ENCODE measurements around the gene KLF6. TPM values are rescaled to one million over a fixed set of nuclear protein-coding genes. Genes with fewer than 3 reads are reported as not detected.

Gene KLF6
- total and polyA plus RNA-seq, 2 donors (not counting 1 experiment from before 2014, with no cell fraction given): 175 to 921 TPM

- Histone ChIP-seq H4K20me1 (ENCODE audit: control insufficient read depth, insufficient read depth, low read length, poor library complexity, severe bottlenecking) (peaks cover 46% of the 10 kb centered on the region), H3K4me2 (replicated peaks; ENCODE audit: low read depth, low read length, poor library complexity, severe bottlenecking) (peak overlapping the region; percentile 95), H3K4me1 (ENCODE audit: control insufficient read depth in 2 of 2, insufficient read depth in 2 of 2, low read length in 2 of 2) (peaks cover 30 to 33% of the 10 kb centered on the region in 2 donors), H3K79me2 (ENCODE audit: control insufficient read depth, insufficient read depth, low read length) (peaks cover 51% of the 10 kb centered on the region), H3K27ac (ENCODE audit: low read length in 2 of 2) (peak overlapping the region; percentile 99 to 100), H3K9me3 (ENCODE audit: control extremely low read depth in 1 of 3, control insufficient read depth in 2 of 3, insufficient read depth in 1 of 3, low read length in 2 of 3) (peaks cover 1 to 6% (median 3%) of the 10 kb centered on the region in 3 donors), H3K4me3 (ENCODE audit: control extremely low read depth in 1 of 5, extremely low read depth in 1 of 5, insufficient read depth in 1 of 5, low read depth in 2 of 5, low read length in 4 of 5) (peak overlapping the region in 4 of 5 experiments; percentile 90 to 99 (median 98)), H2AFZ (ENCODE audit: insufficient read depth, low read depth, low read length, poor library complexity, severe bottlenecking) (no peak overlapping the region), H3K27me3 (replicated peaks in 1 of 4; ENCODE audit: control extremely low read depth in 1 of 4, control insufficient read depth in 3 of 4, insufficient read depth in 4 of 4, low read length in 3 of 4) (no peaks in the 10 kb centered on the region), H3K9ac (ENCODE audit: low read length) (peak overlapping the region; percentile 99), H3K36me3 (replicated peaks in 1 of 2; ENCODE audit: control extremely low read depth in 1 of 2, control insufficient read depth in 1 of 2, extremely low read depth in 1 of 2, insufficient read depth in 2 of 2, low read length in 1 of 2) (peaks cover 0 to 19% of the 10 kb centered on the region in 2 experiments)
- H3K27me3 Mint-ChIP-seq: no peaks in the 10 kb centered on the region
- H3K27ac Mint-ChIP-seq: peak overlapping the region; percentile 96
- WGBS (ENCODE audit: insufficient coverage): under 1% methylated on average over 70 of the region's 76 CpGs
- ATAC-seq (ENCODE audit: low read depth) (peak; percentile 78), DNase-seq (peak; percentile 100)
- POLR2A ChIA-PET: interaction anchor here (0.6 to 4.0 kb wide), 31 partner anchors 10 to 878 kb away, joined by 3 to 40 read pairs (median 6); no protein-coding TSS in a partner anchor
- peaks cover 31% of the 10 kb centered on the region for H3K4me1 Mint-ChIP-seq
- H3K9me3 Mint-ChIP-seq (ENCODE audit: insufficient read depth): peaks cover 6% of the 10 kb centered on the region
- H3K4me3 Mint-ChIP-seq: peak overlapping the region; percentile 96
- intact Hi-C loops (cut with micrococcal nuclease): loop anchor here (1.0 to 10.0 kb wide), 7 partner anchors 20 to 611 kb away; partner anchors contain the start of gene PITRM1
- CTCF ChIA-PET: interaction anchor here (0.7 to 2.3 kb wide), 11 partner anchors 11 to 870 kb away, joined by 3 to 10 read pairs (median 3); no protein-coding TSS in a partner anchor
- TF ChIP-seq CTCF (IDR thresholded peaks at IDR 0.05) (no peak), EZH2 (IDR thresholded peaks at IDR 0.05; ENCODE audit: borderline replicate concordance, insufficient read depth, low read depth, low read length, poor library complexity, severe bottlenecking) (no peak)
These were observed 342 bp upstream of the KLF6 start for GRCh38 chr10:3785251-3785850.
